ENCODE measurements around the gene MGMT. TPM values are rescaled to one million over a fixed set of nuclear protein-coding genes. Genes with fewer than 3 reads are reported as not detected.

MGMT gene
- total RNA-seq, 1 experiment from 2014 or later, result 18.6 TPM

GRCh38 chr10:129546106-129546505 lies 79.1 kb downstream of the MGMT start:
- H3K36me3 ChIP-seq (replicated peaks; ENCODE audit: control insufficient read depth, insufficient read depth, low read length), result no peaks in the 10 kb centered on the region
- H3K27me3 ChIP-seq (ENCODE audit: control insufficient read depth, insufficient read depth, low read length), result no peaks in the 10 kb centered on the region
- H3K4me3 ChIP-seq (ENCODE audit: insufficient read depth, low read depth, low read length), result no peak overlapping the region

GRCh38 chr10:129547608-129548007 lies 80.6 kb downstream of the MGMT start:
- no peaks in the 10 kb centered on the region for H3K27me3 ChIP-seq (ENCODE audit: control insufficient read depth, insufficient read depth, low read length)
- no peak for DNase-seq
- H3K4me3 ChIP-seq (ENCODE audit: insufficient read depth, low read depth, low read length), result no peak overlapping the region
- H3K36me3 ChIP-seq (replicated peaks; ENCODE audit: control insufficient read depth, insufficient read depth, low read length), result no peaks in the 10 kb centered on the region

More at GRCh38 chr10:129546106-129546505, 79.1 kb downstream of the MGMT start:
- DNase-seq, result no peak

GRCh38 chr10:129548600-129548999 lies 81.6 kb downstream of the MGMT start:
- no peaks in the 10 kb centered on the region for H3K36me3 ChIP-seq (replicated peaks; ENCODE audit: control insufficient read depth, insufficient read depth, low read length)
- H3K4me3 ChIP-seq (ENCODE audit: insufficient read depth, low read depth, low read length), result no peak overlapping the region
- no peak for DNase-seq
- H3K27me3 ChIP-seq (ENCODE audit: control insufficient read depth, insufficient read depth, low read length), result no peaks in the 10 kb centered on the region

- DNase-seq, result no peak
- Histone ChIP-seq H3K4me3 (ENCODE audit: insufficient read depth, low read depth, low read length) (no peak overlapping the region), H3K27me3 (ENCODE audit: control insufficient read depth, insufficient read depth, low read length) (no peaks in the 10 kb centered on the region), H3K36me3 (replicated peaks; ENCODE audit: control insufficient read depth, insufficient read depth, low read length) (no peaks in the 10 kb centered on the region)
Measured at GRCh38 chr10:129550076-129550475, 83.0 kb downstream of the MGMT start.

- H3K4me3 ChIP-seq (ENCODE audit: insufficient read depth, low read depth, low read length), result no peak overlapping the region
- H3K36me3 ChIP-seq (replicated peaks; ENCODE audit: control insufficient read depth, insufficient read depth, low read length), result no peaks in the 10 kb centered on the region
- no peak for DNase-seq
- no peaks in the 10 kb centered on the region for H3K27me3 ChIP-seq (ENCODE audit: control insufficient read depth, insufficient read depth, low read length)
Measured at GRCh38 chr10:129550658-129551057, 83.6 kb downstream of the MGMT start.

GRCh38 chr10:129552119-129552518 lies 85.1 kb downstream of the MGMT start:
- Histone ChIP-seq H3K36me3 (replicated peaks; ENCODE audit: control insufficient read depth, insufficient read depth, low read length) (no peaks in the 10 kb centered on the region), H3K27me3 (ENCODE audit: control insufficient read depth, insufficient read depth, low read length) (no peaks in the 10 kb centered on the region), H3K4me3 (ENCODE audit: insufficient read depth, low read depth, low read length) (no peak overlapping the region)
- DNase-seq, result no peak

GRCh38 chr10:129553928-129554327 lies 86.9 kb downstream of the MGMT start:
- no peaks in the 10 kb centered on the region for H3K36me3 ChIP-seq (replicated peaks; ENCODE audit: control insufficient read depth, insufficient read depth, low read length)
- no peaks in the 10 kb centered on the region for H3K27me3 ChIP-seq (ENCODE audit: control insufficient read depth, insufficient read depth, low read length)
- no peak overlapping the region for H3K4me3 ChIP-seq (ENCODE audit: insufficient read depth, low read depth, low read length)
- DNase-seq, result no peak

GRCh38 chr10:129556316-129556715 lies 89.3 kb downstream of the MGMT start:
- Histone ChIP-seq H3K27me3 (ENCODE audit: control insufficient read depth, insufficient read depth, low read length) (no peaks in the 10 kb centered on the region), H3K4me3 (ENCODE audit: insufficient read depth, low read depth, low read length) (no peak overlapping the region), H3K36me3 (replicated peaks; ENCODE audit: control insufficient read depth, insufficient read depth, low read length) (no peaks in the 10 kb centered on the region)
- no peak for DNase-seq

- no peak for DNase-seq
- Histone ChIP-seq H3K4me3 (ENCODE audit: insufficient read depth, low read depth, low read length) (no peak overlapping the region), H3K36me3 (replicated peaks; ENCODE audit: control insufficient read depth, insufficient read depth, low read length) (no peaks in the 10 kb centered on the region), H3K27me3 (ENCODE audit: control insufficient read depth, insufficient read depth, low read length) (no peaks in the 10 kb centered on the region)
Measured at GRCh38 chr10:129560361-129560760, 93.3 kb downstream of the MGMT start.

- H3K36me3 ChIP-seq (replicated peaks; ENCODE audit: control insufficient read depth, insufficient read depth, low read length), result no peaks in the 10 kb centered on the region
- DNase-seq, result no peak
- H3K4me3 ChIP-seq (ENCODE audit: insufficient read depth, low read depth, low read length), result no peak overlapping the region
- H3K27me3 ChIP-seq (ENCODE audit: control insufficient read depth, insufficient read depth, low read length), result no peaks in the 10 kb centered on the region
Measured at GRCh38 chr10:129562487-129562886, 95.4 kb downstream of the MGMT start.

GRCh38 chr10:129564923-129565322 lies 97.9 kb downstream of the MGMT start:
- H3K4me3 ChIP-seq (ENCODE audit: insufficient read depth, low read depth, low read length), result no peak overlapping the region
- no peaks in the 10 kb centered on the region for H3K36me3 ChIP-seq (replicated peaks; ENCODE audit: control insufficient read depth, insufficient read depth, low read length)
- H3K27me3 ChIP-seq (ENCODE audit: control insufficient read depth, insufficient read depth, low read length), result no peaks in the 10 kb centered on the region
- no peak for DNase-seq

- no peaks in the 10 kb centered on the region for H3K36me3 ChIP-seq (replicated peaks; ENCODE audit: control insufficient read depth, insufficient read depth, low read length)
- no peak for DNase-seq
Measured at GRCh38 chr10:129568583-129569344, 101.7 kb downstream of the MGMT start.

GRCh38 chr10:129570185-129570584 lies 103.1 kb downstream of the MGMT start:
- H3K36me3 ChIP-seq (replicated peaks; ENCODE audit: control insufficient read depth, insufficient read depth, low read length), result no peaks in the 10 kb centered on the region
- H3K4me3 ChIP-seq (ENCODE audit: insufficient read depth, low read depth, low read length), result no peak overlapping the region
- DNase-seq, result no peak
- no peaks in the 10 kb centered on the region for H3K27me3 ChIP-seq (ENCODE audit: control insufficient read depth, insufficient read depth, low read length)

More at GRCh38 chr10:129568583-129569344, 101.7 kb downstream of the MGMT start:
- H3K27me3 ChIP-seq (ENCODE audit: control insufficient read depth, insufficient read depth, low read length), result no peaks in the 10 kb centered on the region
- no peak overlapping the region for H3K4me3 ChIP-seq (ENCODE audit: insufficient read depth, low read depth, low read length)

- Histone ChIP-seq H3K36me3 (replicated peaks; ENCODE audit: control insufficient read depth, insufficient read depth, low read length) (no peaks in the 10 kb centered on the region), H3K27me3 (ENCODE audit: control insufficient read depth, insufficient read depth, low read length) (no peaks in the 10 kb centered on the region), H3K4me3 (ENCODE audit: insufficient read depth, low read depth, low read length) (no peak overlapping the region)
- DNase-seq, result no peak
Measured at GRCh38 chr10:129579228-129579627, 112.2 kb downstream of the MGMT start.

- no peaks in the 10 kb centered on the region for H3K27me3 ChIP-seq (ENCODE audit: control insufficient read depth, insufficient read depth, low read length)
- H3K4me3 ChIP-seq (ENCODE audit: insufficient read depth, low read depth, low read length), result no peak overlapping the region
- DNase-seq, result peak; percentile 51
- no peaks in the 10 kb centered on the region for H3K36me3 ChIP-seq (replicated peaks; ENCODE audit: control insufficient read depth, insufficient read depth, low read length)
Measured at GRCh38 chr10:129580010-129580409, 113.0 kb downstream of the MGMT start.

Data from H7 (cell line).